Right atrium auricular region (tissue), 2 donors: Measurements from ENCODE around the gene SLC26A1. TPM values are rescaled to one million over a fixed set of nuclear protein-coding genes. Genes with fewer than 3 reads are reported as not detected.
A peak's percentile ranks its signal among the peaks of the same experiment; 100 is the strongest.

Experiments used
- DNase-seq: peaks from one replicate; pipeline ENCODE4 v3.0.0-alpha.2; 2019; ENCODE audit warnings: low spot score
- H3K27ac ChIP-seq, 2 donors: fragments of 200-600 bp; sonication (generic); 1 replicate in 1 of 2; 2 replicates in 1 of 2; pipeline ENCODE4 v1.5.1; 2016 to 2019
- H3K27me3 ChIP-seq, 2 donors: fragments of 200-600 bp; sonication (generic); one replicate each; pipeline versions ENCODE4 v1.5.1 to v1.6.0; 2017 to 2019
- H3K36me3 ChIP-seq: fragments of 200-600 bp; sonication (generic); one replicate; pipeline ENCODE4 v1.5.1; 2016
- H3K4me1 ChIP-seq, 2 donors: fragments of 200-600 bp; sonication (generic); one replicate each; pipeline versions ENCODE4 v1.5.1 to v1.6.0; 2017 to 2019
- H3K4me3 ChIP-seq, 2 donors: fragments of 200-600 bp; sonication (generic); 1 replicate in 1 of 2; 2 replicates in 1 of 2; pipeline ENCODE4 v1.5.1; 2017 to 2019; ENCODE audit warnings: mild to moderate bottlenecking in 1 of 2, moderate library complexity in 1 of 2
- H3K9me3 ChIP-seq, 2 donors: fragments of 200-600 bp; sonication (generic); one replicate each; pipeline ENCODE4 v1.5.1; 2019
- CTCF ChIP-seq, 2 donors: fragments of 200-600 bp; sonication (generic); IDR thresholded peaks; one replicate each; pipeline ENCODE4 v1.5.1; 2019; ENCODE audit warnings: antibody characterized with exemption in 2 of 2
- total RNA-seq, 2 donors: library from RNA; depleted of rRNA; stranded (reverse); fragments of >200 nt; gene quantifications; one replicate each; pipeline ENCODE4 v1.1.0, GENCODE V29; 2016

SLC26A1 gene
- total RNA-seq, 2 donors from 2014 or later, result not detected

GRCh38 chr4:1009542-1010394 lies 16.6 kb upstream of the SLC26A1 start:
- no peaks in the 10 kb centered on the region for H3K9me3 ChIP-seq
- peak; percentile 17 to 20 for TF ChIP-seq CTCF (IDR thresholded peaks at IDR 0.05)
- H3K27me3 ChIP-seq, result no peaks in the 10 kb centered on the region
- DNase-seq, result no peak
- H3K4me1 ChIP-seq, result peaks cover 0 to 31% of the 10 kb centered on the region in 2 donors
- H3K27ac ChIP-seq, result peak overlapping the region; percentile 64 to 70
- H3K4me3 ChIP-seq, result peak overlapping the region; percentile 59 to 76
- H3K36me3 ChIP-seq, result no peaks in the 10 kb centered on the region

DNA sequence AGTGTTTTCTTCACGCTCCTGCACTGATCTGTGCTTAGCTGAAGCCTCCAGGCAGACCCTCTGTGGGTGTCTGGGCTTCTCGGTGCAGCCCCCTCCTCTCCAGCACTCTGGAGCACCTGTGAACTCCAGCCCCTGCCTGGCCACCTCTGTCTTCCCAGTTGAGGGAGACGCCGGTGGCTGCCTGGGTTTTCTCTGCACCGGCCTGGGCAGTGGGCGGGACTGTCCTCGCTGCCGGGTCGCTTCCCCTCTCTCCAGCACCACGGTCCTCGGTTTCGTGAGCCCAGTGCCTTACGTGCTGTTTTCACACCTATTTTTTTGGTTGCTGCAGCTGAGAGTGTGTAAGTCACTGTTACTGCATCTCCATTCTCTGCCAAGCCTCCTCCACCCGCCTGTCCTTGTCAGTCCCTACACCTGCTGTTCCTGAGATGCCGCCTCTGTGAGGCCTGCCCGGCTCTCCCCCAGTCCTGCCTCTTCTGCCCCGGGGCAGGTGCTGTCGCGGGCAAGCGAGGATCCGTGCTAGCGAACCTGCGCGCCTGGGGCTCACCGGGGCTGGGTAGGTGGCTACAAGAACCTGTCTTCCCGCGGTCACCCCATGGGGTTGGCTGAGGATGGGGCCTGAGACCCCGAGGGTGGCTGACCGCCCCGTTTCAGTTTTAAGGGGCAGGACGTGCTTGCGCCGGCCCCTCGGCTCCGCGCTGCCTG lies 15.8 kb upstream of the SLC26A1 start:
- Histone ChIP-seq H3K4me1 (peaks cover 0 to 31% of the 10 kb centered on the region in 2 donors), H3K36me3 (no peaks in the 10 kb centered on the region), H3K27ac (no peak overlapping the region), H3K9me3 (no peaks in the 10 kb centered on the region), H3K4me3 (peak overlapping the region; percentile 48 to 76), H3K27me3 (no peaks in the 10 kb centered on the region)
- no peak for TF ChIP-seq CTCF (IDR thresholded peaks at IDR 0.05)
- DNase-seq, result no peak

DNA sequence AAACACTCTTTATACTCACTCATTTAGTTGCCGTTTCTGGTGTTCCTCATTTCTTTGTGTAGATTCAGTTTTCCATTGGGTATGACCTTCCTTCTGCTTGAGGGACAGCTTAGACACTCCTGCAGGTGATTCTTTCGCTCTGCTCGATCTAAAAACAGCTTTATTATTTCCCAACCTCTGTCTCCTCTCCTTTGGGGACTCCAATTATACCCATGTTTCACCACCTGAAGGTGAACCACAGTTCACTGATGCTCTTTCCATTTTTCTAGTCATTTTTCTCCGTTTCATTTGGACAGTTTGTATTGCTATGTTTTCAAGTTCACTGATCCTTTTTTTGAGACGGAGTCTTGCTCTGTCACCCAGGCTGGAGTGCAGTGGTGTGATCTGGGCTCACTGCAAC lies 13.7 kb upstream of the SLC26A1 start:
- TF ChIP-seq CTCF (IDR thresholded peaks at IDR 0.05), result no peak
- Histone ChIP-seq H3K36me3 (no peaks in the 10 kb centered on the region), H3K4me1 (peaks cover 0 to 38% of the 10 kb centered on the region in 2 donors), H3K27me3 (peaks cover 10 to 18% of the 10 kb centered on the region in 2 donors), H3K4me3 (no peak overlapping the region), H3K9me3 (no peaks in the 10 kb centered on the region), H3K27ac (no peak overlapping the region)
- no peak for DNase-seq

GRCh38 chr4:1004557-1005485 lies 11.6 kb upstream of the SLC26A1 start:
- peaks cover 12 to 37% of the 10 kb centered on the region in 2 donors for H3K27me3 ChIP-seq
- no peak for DNase-seq
- H3K4me1 ChIP-seq, result peaks cover 0 to 27% of the 10 kb centered on the region in 2 donors
- H3K36me3 ChIP-seq, result no peaks in the 10 kb centered on the region
- no peaks in the 10 kb centered on the region for H3K9me3 ChIP-seq
- no peak overlapping the region for H3K27ac ChIP-seq
- no peak overlapping the region for H3K4me3 ChIP-seq
- no peak for TF ChIP-seq CTCF (IDR thresholded peaks at IDR 0.05)

GRCh38 chr4:1004071-1004418 lies 10.8 kb upstream of the SLC26A1 start:
- TF ChIP-seq CTCF (IDR thresholded peaks at IDR 0.05), result no peak
- Histone ChIP-seq H3K4me3 (no peak overlapping the region), H3K27me3 (peaks cover 12 to 37% of the 10 kb centered on the region in 2 donors), H3K36me3 (no peaks in the 10 kb centered on the region), H3K9me3 (no peaks in the 10 kb centered on the region), H3K4me1 (peaks cover 0 to 24% of the 10 kb centered on the region in 2 donors), H3K27ac (no peak overlapping the region)
- no peak for DNase-seq
